Measurements from ENCODE around the gene RRBP1. TPM values are rescaled to one million over a fixed set of nuclear protein-coding genes. Genes with fewer than 3 reads are reported as not detected.

Gene RRBP1
- total and polyA plus RNA-seq, 4 donors: 106 to 208 (median 127) TPM

DNA sequence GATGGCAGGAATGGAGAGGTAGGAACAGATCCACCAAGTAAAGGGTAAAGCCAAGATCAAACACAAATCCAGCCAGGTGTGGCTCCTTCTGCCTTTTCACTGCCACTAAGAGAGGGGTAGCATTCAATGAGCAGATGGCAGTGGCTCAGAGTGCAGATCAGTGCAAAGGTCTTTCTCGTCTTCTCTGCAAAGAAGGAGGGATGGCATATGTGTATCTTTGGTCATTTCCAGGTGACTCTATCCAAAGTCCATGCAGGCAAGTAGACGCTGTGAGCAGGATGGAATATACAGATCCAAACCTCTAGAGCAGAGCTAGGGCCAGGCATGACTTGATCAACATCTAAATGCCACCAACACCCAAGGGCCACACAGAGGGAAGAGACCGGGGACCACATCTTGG lies 24.6 kb upstream of the RRBP1 start:
- Histone ChIP-seq H3K4me3 (no peak overlapping the region), H3K9me3 (ENCODE audit: control insufficient read depth in 4 of 4, insufficient read depth in 3 of 4, low read length in 3 of 4) (no peaks in the 10 kb centered on the region), H3K27ac (ENCODE audit: low read depth in 1 of 2, low read length in 1 of 2) (no peak overlapping the region), H3K27me3 (ENCODE audit: control insufficient read depth in 3 of 3, insufficient read depth in 3 of 3, low read length in 2 of 3) (no peaks in the 10 kb centered on the region), H3K36me3 (ENCODE audit: control insufficient read depth in 4 of 4, insufficient read depth in 4 of 4, low read length in 4 of 4) (no peaks in the 10 kb centered on the region), H3K9ac (ENCODE audit: insufficient read depth in 1 of 2, low read length in 2 of 2) (no peak overlapping the region), H3K4me1 (ENCODE audit: control insufficient read depth in 5 of 5, insufficient read depth in 5 of 5, low read length in 5 of 5) (peaks cover 0 to 33% (median 9%) of the 10 kb centered on the region in 5 donors)
- ATAC-seq (ENCODE audit: insufficient read depth, low FRiP score) (no peak), DNase-seq (no peak)
- TF ChIP-seq, protein P1, sequence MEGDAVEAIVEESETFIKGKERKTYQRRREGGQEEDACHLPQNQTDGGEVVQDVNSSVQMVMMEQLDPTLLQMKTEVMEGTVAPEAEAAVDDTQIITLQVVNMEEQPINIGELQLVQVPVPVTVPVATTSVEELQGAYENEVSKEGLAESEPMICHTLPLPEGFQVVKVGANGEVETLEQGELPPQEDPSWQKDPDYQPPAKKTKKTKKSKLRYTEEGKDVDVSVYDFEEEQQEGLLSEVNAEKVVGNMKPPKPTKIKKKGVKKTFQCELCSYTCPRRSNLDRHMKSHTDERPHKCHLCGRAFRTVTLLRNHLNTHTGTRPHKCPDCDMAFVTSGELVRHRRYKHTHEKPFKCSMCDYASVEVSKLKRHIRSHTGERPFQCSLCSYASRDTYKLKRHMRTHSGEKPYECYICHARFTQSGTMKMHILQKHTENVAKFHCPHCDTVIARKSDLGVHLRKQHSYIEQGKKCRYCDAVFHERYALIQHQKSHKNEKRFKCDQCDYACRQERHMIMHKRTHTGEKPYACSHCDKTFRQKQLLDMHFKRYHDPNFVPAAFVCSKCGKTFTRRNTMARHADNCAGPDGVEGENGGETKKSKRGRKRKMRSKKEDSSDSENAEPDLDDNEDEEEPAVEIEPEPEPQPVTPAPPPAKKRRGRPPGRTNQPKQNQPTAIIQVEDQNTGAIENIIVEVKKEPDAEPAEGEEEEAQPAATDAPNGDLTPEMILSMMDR (IDR thresholded peaks at IDR 0.05; ENCODE audit: control extremely low read depth, extremely low read depth): no peak
- WGBS, 2 donors: 95 to 97% methylated on average over 3 of the region's 3 CpGs

DNA sequence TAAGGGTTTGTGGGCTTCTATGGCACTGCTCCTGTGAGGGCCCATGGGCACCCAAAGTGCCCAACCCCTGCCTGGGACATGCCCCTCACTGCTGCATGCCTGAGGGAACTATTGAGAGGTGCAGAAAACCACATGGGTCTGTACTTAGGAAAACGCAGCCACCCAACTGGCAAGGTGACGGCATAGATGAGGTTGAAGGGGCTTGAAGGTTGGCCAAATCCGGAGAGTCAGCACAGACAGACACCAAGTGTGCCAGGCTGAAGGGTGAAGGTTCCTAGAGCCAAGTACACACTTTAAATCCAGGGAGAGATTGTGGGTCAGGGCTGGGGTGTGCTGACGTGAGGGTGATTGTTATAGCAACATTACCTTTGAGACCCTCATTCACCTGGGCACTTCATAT lies 23.9 kb upstream of the RRBP1 start:
- H3K4me3 ChIP-seq: no peak overlapping the region
- no peak overlapping the region for H3K9ac ChIP-seq (ENCODE audit: insufficient read depth in 1 of 2, low read length in 2 of 2)
- ATAC-seq (ENCODE audit: insufficient read depth, low FRiP score): no peak
- H3K27ac ChIP-seq (ENCODE audit: low read depth in 1 of 2, low read length in 1 of 2): no peak overlapping the region
- H3K36me3 ChIP-seq (ENCODE audit: control insufficient read depth in 4 of 4, insufficient read depth in 4 of 4, low read length in 4 of 4): no peaks in the 10 kb centered on the region
- no peaks in the 10 kb centered on the region for H3K27me3 ChIP-seq (ENCODE audit: control insufficient read depth in 3 of 3, insufficient read depth in 3 of 3, low read length in 2 of 3)
- DNase-seq: no peak
- H3K9me3 ChIP-seq (ENCODE audit: control insufficient read depth in 4 of 4, insufficient read depth in 3 of 4, low read length in 3 of 4): no peaks in the 10 kb centered on the region
- peaks cover 0 to 26% (median 7%) of the 10 kb centered on the region in 5 donors for H3K4me1 ChIP-seq (ENCODE audit: control insufficient read depth in 5 of 5, insufficient read depth in 5 of 5, low read length in 5 of 5)
- TF ChIP-seq, protein P1 (IDR thresholded peaks at IDR 0.05; ENCODE audit: control extremely low read depth, extremely low read depth): no peak
- WGBS, 2 donors: 69 to 91% methylated on average over 4 of the region's 4 CpGs

DNA sequence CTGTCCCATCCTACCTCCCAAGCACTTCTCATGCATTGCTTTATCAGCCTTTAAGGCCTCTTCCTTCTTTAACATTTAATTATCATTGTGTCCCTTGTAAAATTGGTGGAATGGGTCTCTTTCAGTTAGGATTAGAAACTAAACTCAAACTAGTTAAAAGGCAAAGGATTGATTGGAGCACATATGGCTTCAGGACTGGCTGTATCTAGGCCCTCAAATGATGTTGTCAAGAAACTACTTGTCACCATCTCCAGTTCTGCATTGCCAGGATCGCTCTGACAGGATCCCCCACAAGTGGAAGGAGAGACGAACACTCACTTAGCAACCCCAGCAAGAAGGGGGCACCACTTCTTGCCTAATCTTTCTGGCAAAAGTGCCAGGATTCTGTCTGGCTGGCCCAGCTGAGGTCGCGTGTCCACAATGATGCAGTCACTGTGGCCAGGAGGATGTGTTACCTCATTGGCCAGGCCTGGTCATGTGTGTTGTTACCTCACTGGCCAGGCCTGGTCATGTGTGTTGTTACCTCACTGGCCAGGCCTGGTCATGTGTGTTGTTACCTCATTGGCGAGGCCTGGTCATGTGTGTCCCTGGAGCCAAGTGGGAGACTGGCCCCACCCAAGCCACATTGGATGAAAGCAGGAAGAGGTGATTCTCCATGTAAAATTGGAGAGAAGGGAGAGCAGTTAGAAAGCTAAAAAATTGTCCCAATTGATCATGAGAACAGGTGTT lies 22.7 kb upstream of the RRBP1 start:
- Histone ChIP-seq H3K9ac (ENCODE audit: insufficient read depth in 1 of 2, low read length in 2 of 2) (no peak overlapping the region), H3K9me3 (ENCODE audit: control insufficient read depth in 4 of 4, insufficient read depth in 3 of 4, low read length in 3 of 4) (no peaks in the 10 kb centered on the region), H3K27ac (ENCODE audit: low read depth in 1 of 2, low read length in 1 of 2) (no peak overlapping the region), H3K36me3 (ENCODE audit: control insufficient read depth in 4 of 4, insufficient read depth in 4 of 4, low read length in 4 of 4) (no peaks in the 10 kb centered on the region), H3K4me3 (no peak overlapping the region), H3K27me3 (ENCODE audit: control insufficient read depth in 3 of 3, insufficient read depth in 3 of 3, low read length in 2 of 3) (no peaks in the 10 kb centered on the region), H3K4me1 (ENCODE audit: control insufficient read depth in 5 of 5, insufficient read depth in 5 of 5, low read length in 5 of 5) (peaks cover 0 to 14% (median under 1%) of the 10 kb centered on the region in 5 donors)
- TF ChIP-seq, protein P1 (IDR thresholded peaks at IDR 0.05; ENCODE audit: control extremely low read depth, extremely low read depth): no peak
- WGBS, 2 donors: 97% methylated on average over 5 of the region's 5 CpGs
- no peak for DNase-seq
- ATAC-seq (ENCODE audit: insufficient read depth, low FRiP score): no peak

DNA sequence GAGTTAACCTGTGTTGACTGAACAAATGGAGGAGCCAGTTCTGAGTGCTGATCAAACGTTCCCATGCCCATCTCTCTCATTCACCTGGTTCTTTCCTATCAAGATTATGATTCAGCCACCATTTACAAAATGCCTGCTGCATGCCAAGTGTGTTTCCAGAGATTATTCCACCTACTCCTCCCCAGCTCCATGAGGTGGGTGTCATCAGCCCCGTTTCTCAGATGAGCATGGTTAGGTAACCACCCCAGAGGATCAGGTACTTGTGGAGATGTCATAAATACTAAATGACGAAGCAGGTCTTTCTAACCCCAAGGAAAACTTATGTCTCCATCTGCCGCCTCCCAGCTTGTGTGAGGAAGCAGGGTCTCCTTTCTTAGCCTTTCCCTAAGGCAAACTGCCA lies 19.8 kb upstream of the RRBP1 start:
- H3K9me3 ChIP-seq (ENCODE audit: control insufficient read depth in 4 of 4, insufficient read depth in 3 of 4, low read length in 3 of 4): no peaks in the 10 kb centered on the region
- H3K27me3 ChIP-seq (ENCODE audit: control insufficient read depth in 3 of 3, insufficient read depth in 3 of 3, low read length in 2 of 3): no peaks in the 10 kb centered on the region
- DNase-seq (no peak), ATAC-seq (ENCODE audit: insufficient read depth, low FRiP score) (no peak)
- no peak overlapping the region for H3K27ac ChIP-seq (ENCODE audit: low read depth in 1 of 2, low read length in 1 of 2)
- TF ChIP-seq, protein P1 (IDR thresholded peaks at IDR 0.05; ENCODE audit: control extremely low read depth, extremely low read depth): no peak
- WGBS, 2 donors: 87 to 92% methylated on average over 4 of the region's 4 CpGs
- no peaks in the 10 kb centered on the region for H3K36me3 ChIP-seq (ENCODE audit: control insufficient read depth in 4 of 4, insufficient read depth in 4 of 4, low read length in 4 of 4)
- H3K9ac ChIP-seq (ENCODE audit: insufficient read depth in 1 of 2, low read length in 2 of 2): no peak overlapping the region
- H3K4me1 ChIP-seq (ENCODE audit: control insufficient read depth in 5 of 5, insufficient read depth in 5 of 5, low read length in 5 of 5): no peaks in the 10 kb centered on the region
- H3K4me3 ChIP-seq: no peak overlapping the region
